GM12892 (cell line): ENCODE data around the gene TOMM5.

Experiments used
- DNase-seq: peaks from one replicate; pipeline ENCODE4 v3.0.0; 2011; ENCODE audit not compliant: insufficient read length
- FAIRE-seq: peaks from 2 replicates; lab custom pipeline; 2011; peaks lifted over from hg19 to GRCh38; lab: Jason Lieb, UNC
- POLR2A ChIP-seq: IDR thresholded peaks from 2 replicates; pipeline ENCODE4 v1.6.1; 2011; ENCODE audit warnings: low read depth, low read length, control low read depth
- POLR2AphosphoS5 ChIP-seq: IDR thresholded peaks from 2 replicates; pipeline ENCODE4 v1.6.1; 2011; ENCODE audit warnings: low read depth, low read length, control low read depth
- TAF1 ChIP-seq: IDR thresholded peaks from 2 replicates; pipeline ENCODE4 v1.6.1; 2011; ENCODE audit warnings: low read depth, mild to moderate bottlenecking, control low read depth, low read length, borderline replicate concordance

TOMM5 gene

DNA sequence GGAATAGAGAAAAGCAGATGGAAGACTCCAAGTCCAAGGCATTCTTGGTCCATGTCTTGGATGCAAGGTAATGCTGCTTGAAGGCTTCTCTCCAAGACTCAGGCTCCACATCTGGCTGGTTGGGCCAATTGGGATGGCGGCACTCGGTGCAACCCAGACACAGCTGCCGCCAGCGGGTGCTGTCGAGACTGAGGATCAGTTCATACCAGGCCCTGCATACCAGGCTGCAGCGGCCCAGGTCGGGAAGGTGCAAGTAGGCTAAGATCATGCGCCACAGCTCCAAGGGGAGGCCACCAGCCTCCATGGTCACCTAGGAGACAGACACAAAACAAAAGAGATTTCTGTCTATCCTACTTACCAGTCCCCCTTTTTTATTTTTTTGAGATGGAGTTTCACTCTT, 50.9 kb downstream of the TOMM5 start:
- FAIRE-seq (no peak), DNase-seq (no peak)
- no peak for TF ChIP-seq POLR2A
- TF ChIP-seq TAF1, result no peak
- TF ChIP-seq POLR2AphosphoS5, result no peak

DNA sequence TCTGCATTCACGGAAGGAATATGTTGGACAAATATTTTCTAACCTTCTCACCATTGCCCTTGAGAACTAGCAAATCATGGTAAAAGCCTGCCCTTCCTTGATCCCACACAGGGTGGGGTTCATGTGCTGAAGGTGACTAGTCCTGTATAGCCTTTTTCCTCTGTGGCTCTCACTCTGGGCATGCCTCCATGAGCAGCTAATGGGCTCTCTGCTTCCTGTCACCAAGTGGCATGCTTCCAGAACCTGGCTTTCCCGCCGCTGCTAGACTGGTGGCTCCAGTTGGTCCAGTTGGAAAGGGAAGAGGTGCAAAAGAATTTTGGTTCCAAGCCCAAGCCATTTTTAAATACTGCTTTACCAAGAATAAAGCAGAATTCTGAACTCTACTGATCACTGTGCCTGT, 51.8 kb downstream of the TOMM5 start:
- no peak for TF ChIP-seq POLR2A
- no peak for TF ChIP-seq POLR2AphosphoS5
- TF ChIP-seq TAF1, result no peak
- FAIRE-seq, result no peak
- DNase-seq, result no peak

DNA sequence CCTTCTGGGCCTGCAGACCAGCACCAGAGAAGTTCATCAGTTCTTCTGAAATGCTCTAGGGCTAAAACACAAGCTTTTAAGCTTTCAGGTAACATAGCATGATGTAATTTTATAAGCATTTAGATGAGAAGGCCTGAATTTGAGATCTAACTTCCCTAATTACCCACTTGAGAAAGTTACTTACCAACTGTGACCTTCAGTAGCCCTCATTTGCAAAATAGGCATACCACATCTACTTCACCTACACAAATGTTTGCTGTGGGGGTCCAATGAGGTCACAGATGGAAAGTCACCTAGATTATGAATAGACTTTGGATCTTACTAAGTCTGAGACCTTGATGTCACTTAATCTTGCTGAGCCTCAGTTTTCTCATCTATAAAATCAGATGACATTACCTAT, 52.8 kb downstream of the TOMM5 start:
- DNase-seq (no peak), FAIRE-seq (no peak)
- TF ChIP-seq POLR2A (no peak), TAF1 (no peak), POLR2AphosphoS5 (no peak)
